AG04450 (cell line): ENCODE results near the gene NMS. TPM values are rescaled to one million over a fixed set of nuclear protein-coding genes. Genes with fewer than 3 reads are reported as not detected.

Experiments used
- CTCF ChIA-PET: fragments of 300-600, 350-600 bp; formaldehyde crosslinking; extraction: SDS; loops from one replicate; lab custom pipeline; 2022; ENCODE audit warnings: antibody characterized with exemption, inconsistent platforms; lab: Charles Lee
- POLR2A ChIA-PET: fragments of 350-600 bp; formaldehyde crosslinking; extraction: SDS; loops from one replicate; lab custom pipeline; 2021; ENCODE audit warnings: antibody characterized with exemption, inconsistent platforms; lab: Yijun Ruan, JAX
- DNase-seq: peaks from one replicate; pipeline ENCODE4 v3.0.0-alpha.2; 2011; ENCODE audit warnings: low read depth, low spot score
- H3K27ac ChIP-seq: one replicate; pipeline ENCODE4 v1.5.1; 2012; ENCODE audit warnings: low read depth, low read length, control low read depth
- H3K27me3 ChIP-seq: one replicate; pipeline ENCODE4 v1.6.0; 2012; ENCODE audit warnings: low read length; ENCODE audit not compliant: control insufficient read depth, insufficient read depth
- H3K4me3 ChIP-seq: 2 replicates; pipeline ENCODE4 v1.5.1; 2011; ENCODE audit warnings: mild to moderate bottlenecking, low read depth, low read length, control low read depth
- H3K9me3 ChIP-seq: 2 replicates; pipeline ENCODE4 v1.5.1; 2012; ENCODE audit warnings: low read length; ENCODE audit not compliant: control insufficient read depth, insufficient read depth
- polyA plus RNA-seq: library from polyadenylated mRNA; depleted of rRNA; stranded (reverse); fragments of >200 nt; gene quantifications from 2 replicates; pipeline ENCODE4 v1.2.3, GENCODE V29; 2011
- TF ChIP-seq, protein P1 (sequence below): IDR thresholded peaks from 2 replicates; pipeline ENCODE4 v1.5.1; 2011; ENCODE audit warnings: low read depth, low read length, control low read depth, inconsistent platforms

NMS gene
- polyA plus RNA-seq, 1 experiment = not detected

DNA sequence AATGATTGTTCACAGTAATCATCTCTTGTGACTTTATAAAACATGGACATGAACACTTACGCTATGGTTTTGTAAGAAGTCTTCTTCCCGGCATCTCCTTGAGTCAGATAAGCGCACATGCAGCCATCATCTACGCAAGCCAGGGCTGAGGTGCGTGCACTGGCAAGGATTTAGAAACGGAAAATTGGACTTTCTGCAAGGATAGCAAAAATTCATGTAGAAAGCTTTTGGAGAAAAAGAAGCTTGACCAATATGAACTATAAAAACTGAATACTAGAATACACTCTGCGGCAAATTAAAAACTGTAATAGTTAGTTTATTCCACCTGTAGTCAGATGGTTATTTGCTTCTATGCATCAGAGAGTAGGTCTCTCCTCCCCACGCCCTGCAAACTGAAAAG is 6.3 kb downstream of the NMS start:
- DNase-seq = no peak
- Histone ChIP-seq H3K9me3 (no peaks in the 10 kb centered on the region), H3K4me3 (no peak overlapping the region), H3K27ac (no peak overlapping the region), H3K27me3 (no peaks in the 10 kb centered on the region)
- CTCF ChIA-PET = no interaction called here
- TF ChIP-seq, protein P1, sequence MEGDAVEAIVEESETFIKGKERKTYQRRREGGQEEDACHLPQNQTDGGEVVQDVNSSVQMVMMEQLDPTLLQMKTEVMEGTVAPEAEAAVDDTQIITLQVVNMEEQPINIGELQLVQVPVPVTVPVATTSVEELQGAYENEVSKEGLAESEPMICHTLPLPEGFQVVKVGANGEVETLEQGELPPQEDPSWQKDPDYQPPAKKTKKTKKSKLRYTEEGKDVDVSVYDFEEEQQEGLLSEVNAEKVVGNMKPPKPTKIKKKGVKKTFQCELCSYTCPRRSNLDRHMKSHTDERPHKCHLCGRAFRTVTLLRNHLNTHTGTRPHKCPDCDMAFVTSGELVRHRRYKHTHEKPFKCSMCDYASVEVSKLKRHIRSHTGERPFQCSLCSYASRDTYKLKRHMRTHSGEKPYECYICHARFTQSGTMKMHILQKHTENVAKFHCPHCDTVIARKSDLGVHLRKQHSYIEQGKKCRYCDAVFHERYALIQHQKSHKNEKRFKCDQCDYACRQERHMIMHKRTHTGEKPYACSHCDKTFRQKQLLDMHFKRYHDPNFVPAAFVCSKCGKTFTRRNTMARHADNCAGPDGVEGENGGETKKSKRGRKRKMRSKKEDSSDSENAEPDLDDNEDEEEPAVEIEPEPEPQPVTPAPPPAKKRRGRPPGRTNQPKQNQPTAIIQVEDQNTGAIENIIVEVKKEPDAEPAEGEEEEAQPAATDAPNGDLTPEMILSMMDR = no peak
- POLR2A ChIA-PET = no interaction called here

DNA sequence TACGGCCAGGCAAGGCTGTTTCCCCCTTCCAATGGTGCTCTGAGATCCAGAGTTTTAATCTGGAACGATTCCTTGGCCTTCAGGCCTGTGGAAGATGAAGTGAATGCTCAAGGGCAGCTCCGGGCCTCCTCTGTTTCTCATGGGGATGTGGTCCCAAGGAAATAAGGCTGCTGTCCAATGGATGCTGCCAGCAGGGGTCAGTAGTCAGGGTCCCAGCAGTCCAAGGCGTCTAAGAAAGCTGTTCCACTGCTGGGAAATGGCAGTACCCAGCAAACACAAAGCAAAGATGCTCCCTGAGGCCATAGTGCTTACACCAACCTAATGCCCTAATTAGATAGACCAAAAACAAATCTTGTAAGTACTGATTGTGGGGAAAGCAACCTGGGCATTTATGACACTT is 12.5 kb downstream of the NMS start:
- DNase-seq = no peak
- TF ChIP-seq, protein P1 = 0 out of 2 replicates have a peak, but pooled peaks have one; percentile 26
- Histone ChIP-seq H3K4me3 (no peak overlapping the region), H3K27ac (no peak overlapping the region), H3K9me3 (no peaks in the 10 kb centered on the region), H3K27me3 (peaks cover 4% of the 10 kb centered on the region)
- ChIA-PET CTCF (no interaction called here), POLR2A (no interaction called here)

DNA sequence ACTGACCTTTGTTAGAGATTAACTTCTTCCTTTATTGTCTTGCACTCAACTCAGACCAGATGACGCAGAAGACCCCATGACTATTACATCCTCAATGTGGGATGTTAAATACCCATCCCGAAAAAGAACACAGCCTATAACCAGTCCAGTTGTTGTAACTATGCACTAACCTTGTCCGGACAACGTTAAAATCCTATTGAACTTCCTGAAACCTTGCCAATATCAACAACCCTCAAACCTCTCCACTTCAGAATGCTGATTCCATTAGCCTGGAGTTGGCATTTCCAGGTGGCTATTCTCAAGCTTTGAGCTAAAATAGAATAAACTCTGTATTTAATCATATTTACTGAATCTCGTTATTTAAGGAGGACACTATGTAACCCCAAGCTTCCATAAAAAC is 13.6 kb downstream of the NMS start:
- TF ChIP-seq, protein P1 = no peak
- ChIA-PET CTCF (interaction anchor here (0.6 kb wide), 1 partner anchor 79 kb away, joined by 3 read pairs; no protein-coding TSS in a partner anchor), POLR2A (no interaction called here)
- Histone ChIP-seq H3K27me3 (peaks cover 4% of the 10 kb centered on the region), H3K9me3 (no peaks in the 10 kb centered on the region), H3K27ac (no peak overlapping the region), H3K4me3 (no peak overlapping the region)
- DNase-seq = no peak

DNA sequence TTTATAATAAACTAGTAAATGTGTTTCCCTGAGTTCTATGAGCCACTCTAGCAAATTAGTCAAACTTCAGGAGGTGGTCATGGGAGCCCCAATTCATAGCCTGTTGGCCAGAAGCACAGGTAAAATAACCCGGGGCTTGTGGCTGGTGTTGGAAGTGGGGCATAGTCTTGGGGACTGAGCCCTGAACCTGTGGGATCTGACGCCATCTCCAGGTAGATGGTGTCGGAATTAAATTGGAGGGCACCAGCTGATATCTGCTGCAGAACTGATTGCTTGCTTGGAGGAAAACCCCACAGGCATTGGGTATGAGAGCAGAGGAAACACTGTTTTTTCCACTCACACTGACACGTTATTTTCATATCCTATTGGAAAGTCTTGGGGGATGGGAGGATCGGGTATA is 14.1 kb downstream of the NMS start:
- ChIA-PET CTCF (no interaction called here), POLR2A (no interaction called here)
- Histone ChIP-seq H3K9me3 (no peaks in the 10 kb centered on the region), H3K4me3 (no peak overlapping the region), H3K27me3 (peaks cover 4% of the 10 kb centered on the region), H3K27ac (no peak overlapping the region)
- DNase-seq = no peak
- TF ChIP-seq, protein P1 = no peak

DNA sequence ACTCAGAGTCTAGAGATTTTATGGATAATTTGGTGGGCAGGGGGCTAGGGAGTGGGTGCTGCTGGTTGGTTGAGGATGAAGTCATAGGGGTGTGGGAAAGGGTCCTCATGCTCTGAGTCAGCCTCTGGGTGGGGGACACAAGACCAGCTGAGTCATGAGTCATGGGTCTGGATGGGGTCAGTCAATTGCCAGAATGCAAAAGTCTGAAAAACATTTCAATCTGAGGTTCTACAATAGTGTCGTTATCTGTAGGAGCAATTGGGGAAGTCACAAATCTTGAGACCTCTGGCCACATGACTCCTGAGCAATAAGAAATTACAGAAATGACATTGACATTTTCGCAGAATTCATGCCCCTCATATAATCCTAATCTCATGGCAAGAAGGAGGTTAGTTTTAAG is 15.1 kb downstream of the NMS start:
- ChIA-PET POLR2A (no interaction called here), CTCF (no interaction called here)
- peaks cover 4% of the 10 kb centered on the region for H3K27me3 ChIP-seq
- no peak for DNase-seq
- H3K9me3 ChIP-seq = no peaks in the 10 kb centered on the region
- no peak overlapping the region for H3K27ac ChIP-seq
- TF ChIP-seq, protein P1 = no peak
- no peak overlapping the region for H3K4me3 ChIP-seq
